SH-SY5Y (cell line): ENCODE data around the gene GPR150.

Experiments
- GATA2 ChIP-seq: IDR thresholded peaks from 2 replicates; pipeline ENCODE4 v1.6.1; 2011; ENCODE audit warnings: mild to moderate bottlenecking, low read depth, low read length
- GATA3 ChIP-seq: IDR thresholded peaks from 2 replicates; pipeline ENCODE4 v1.6.1; 2011; ENCODE audit warnings: low read depth, mild to moderate bottlenecking, low read length, moderate library complexity

DNA sequence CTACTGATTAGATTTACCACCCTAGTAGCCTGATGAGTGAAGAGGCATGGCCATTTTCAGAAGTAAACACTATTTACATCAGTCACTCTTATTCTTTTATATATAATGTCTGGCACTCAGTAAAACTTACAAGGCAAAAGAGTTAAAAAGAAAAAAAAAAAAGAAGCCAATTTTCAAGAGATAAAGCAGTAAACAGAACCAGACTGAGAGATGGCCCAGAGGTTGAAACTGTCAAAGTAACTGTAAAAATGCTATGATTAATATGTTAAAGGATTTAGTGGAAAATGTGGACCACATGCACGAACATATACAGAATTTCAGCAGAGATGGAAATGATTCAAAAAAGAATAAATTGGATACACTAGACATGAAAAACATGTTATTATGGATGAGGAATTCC, 6.4 kb upstream of the GPR150 start:
- TF ChIP-seq GATA3 (no peak), GATA2 (no peak)
